HG03108 (cell line): ENCODE measurements around the gene SCN9A.
A peak's percentile ranks its signal among the peaks of the same experiment; 100 is the strongest.

Experiments used
- ATAC-seq: cut with Tn5 transposase; IDR thresholded peaks from one replicate; pipeline ENCODE4 v1.9.1; 2021; ENCODE audit warnings: moderate library complexity; ENCODE audit not compliant: unreplicated experiment

The SCN9A gene

DNA sequence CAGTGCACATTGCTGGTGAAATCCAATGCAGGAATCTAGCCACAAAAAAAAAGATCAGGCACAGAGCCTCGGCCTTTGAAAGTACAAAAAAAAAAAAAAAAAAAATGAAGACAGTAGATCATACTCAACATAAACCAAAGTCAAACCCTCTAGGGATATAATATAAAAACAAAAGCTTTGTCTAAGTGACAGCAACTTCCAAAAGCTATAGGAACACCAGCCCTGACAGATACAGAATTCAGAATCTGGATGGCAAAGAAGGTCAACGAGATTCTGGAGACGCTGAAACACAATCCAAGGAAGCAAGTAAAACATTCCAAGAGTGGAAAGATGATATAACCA, 194.0 kb downstream of the SCN9A start:
- ATAC-seq = no peak

DNA sequence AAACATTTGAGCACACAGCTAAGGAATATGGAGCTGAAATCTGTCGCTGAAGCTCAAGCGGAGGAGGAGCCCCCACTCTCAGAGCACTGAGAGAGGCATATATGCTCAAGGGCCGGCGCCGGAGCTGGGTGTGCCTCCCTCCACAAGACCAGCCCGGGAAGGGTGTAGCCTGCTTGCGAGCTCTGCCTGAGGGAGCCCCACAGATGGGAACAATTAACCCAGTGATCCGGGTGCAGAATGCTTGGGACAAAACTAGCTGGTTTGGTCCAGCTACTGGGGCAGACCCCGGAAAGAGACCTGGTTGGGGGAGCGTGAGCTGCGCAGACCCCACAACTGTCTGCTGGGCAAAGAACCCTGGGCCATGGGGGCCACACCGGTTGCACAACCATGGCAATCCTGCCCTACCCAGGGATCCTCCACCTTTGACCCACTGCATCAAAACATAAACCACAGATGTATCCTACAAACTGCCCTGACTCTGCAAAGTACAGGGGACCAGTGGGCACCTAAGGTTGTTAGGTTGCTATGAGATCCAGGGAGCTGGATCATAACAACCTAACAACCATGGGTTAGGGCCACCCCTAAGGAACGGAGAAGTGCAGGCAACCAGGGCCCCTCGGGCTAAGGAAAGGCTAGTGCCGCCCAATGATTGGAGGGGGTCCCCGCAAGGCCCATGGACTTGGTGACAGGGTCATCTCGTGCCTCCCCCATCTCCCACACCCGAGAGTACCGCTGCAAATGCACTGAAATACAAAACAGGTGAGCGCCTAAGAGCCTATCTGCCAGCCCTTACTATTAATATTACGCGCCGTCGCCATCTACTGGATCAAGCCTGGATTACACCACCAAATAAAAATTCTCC, 194.6 kb downstream of the SCN9A start:
- peak; percentile 81 for ATAC-seq

DNA sequence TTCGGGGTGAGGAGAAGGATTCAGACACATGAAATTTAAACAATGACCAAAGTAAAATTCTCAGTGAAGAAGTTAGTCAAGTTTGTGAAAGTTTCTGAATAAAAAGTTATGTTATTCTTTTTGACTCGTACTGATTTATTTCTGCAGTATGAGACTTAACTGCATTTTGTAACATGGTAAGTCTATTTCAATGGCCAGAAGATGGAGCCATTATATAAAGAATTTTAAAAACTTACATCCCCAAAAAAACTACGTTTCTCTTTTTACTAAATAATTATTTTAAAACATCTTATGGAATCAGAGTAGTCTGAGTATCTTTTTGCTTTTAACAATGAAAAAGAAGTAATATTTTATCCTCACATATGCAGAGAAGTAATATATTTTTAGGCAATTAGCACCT, 196.5 kb downstream of the SCN9A start:
- ATAC-seq = no peak

DNA sequence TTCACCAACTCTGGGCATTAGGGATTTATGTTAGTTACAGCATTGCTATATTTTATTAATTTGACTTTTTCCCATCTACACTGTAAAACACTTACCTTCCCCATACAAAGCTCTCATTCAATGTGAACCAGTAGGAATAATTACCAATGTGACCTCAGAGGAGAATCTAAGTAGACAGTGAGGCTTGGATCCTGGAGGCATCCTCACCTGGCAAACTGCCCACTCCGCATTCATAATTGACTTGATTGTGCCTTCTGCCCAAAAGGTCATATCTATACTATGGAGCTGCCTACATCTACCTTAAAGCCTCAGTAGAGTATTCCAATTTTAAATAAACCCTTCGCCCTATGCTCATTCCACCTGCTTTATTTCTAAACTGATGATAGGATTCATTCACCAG, 202.5 kb downstream of the SCN9A start:
- no peak for ATAC-seq

DNA sequence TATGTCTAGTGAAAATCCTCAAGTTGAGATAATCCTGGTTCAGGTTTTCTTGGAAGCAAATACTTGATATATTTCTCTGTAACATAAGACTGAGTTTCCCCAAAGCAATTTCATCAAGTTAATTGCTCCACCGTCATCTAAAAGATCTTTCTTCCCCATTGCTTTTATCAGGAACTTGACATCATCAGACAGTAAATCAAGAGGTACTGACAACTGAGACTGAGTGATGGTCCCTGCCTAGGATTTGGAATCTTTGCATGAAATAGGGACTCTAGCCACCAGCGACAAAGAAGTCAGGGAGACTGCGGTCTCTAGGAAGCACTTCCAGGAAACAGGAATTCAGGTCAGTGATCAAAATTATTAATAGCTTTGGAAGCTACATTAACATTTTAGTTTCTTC, 204.5 kb downstream of the SCN9A start:
- no peak for ATAC-seq

DNA sequence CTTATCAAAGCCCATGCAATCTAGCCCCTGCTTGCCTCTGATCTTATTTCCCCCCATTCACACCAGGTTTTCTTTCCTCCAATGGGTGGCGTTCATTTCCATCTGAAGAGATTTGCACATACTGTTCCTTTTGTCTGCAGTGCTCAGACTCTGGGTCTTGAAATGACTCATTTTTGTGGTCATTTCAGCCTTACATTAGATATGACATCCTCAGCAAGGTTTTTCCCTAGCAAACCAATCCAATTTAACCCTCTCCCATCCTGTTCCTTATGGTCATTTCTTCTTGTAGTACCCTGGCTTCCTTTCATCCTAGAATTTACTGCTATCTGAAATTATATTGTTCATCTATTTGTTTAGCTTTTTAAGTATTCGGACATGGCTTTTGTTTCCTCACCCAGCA, 205.4 kb downstream of the SCN9A start:
- no peak for ATAC-seq

DNA sequence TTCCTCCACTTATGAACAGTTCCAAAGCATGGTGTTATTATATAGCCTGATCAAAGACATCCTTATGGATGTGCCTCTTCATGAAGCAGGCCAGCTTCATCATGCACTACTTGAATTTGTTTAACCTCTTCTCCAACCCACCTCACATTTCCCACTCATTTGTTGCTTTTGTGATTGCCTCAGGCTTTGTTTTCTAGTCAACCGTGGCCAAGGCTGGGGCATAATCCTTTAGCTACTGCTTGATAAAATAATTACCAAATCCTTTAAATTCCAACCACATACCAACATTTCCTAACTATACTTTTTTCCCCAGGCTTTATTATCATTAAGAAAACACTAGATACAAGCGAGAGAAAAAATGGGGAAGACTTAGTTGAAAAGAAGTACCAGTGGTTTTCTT, 208.3 kb downstream of the SCN9A start:
- no peak for ATAC-seq

DNA sequence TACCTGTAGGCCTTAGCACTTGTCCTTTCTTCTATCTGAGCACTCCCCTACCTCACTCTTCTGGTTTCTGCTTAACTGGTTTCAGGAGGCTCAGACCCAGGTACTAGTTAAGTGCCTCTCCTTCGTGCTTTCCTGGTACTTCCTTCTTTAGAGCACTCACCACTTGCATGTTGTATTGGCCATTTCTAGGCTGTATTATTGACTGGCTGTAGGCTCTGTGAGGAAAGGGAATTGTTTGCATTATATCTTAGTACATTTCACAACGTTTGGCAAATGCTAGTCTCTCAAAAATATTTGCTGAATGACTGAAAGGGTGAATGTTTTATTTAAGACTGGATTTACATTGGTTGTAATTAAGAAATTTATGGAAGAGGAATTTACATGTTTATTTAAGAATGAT, 212.0 kb downstream of the SCN9A start:
- ATAC-seq = no peak

DNA sequence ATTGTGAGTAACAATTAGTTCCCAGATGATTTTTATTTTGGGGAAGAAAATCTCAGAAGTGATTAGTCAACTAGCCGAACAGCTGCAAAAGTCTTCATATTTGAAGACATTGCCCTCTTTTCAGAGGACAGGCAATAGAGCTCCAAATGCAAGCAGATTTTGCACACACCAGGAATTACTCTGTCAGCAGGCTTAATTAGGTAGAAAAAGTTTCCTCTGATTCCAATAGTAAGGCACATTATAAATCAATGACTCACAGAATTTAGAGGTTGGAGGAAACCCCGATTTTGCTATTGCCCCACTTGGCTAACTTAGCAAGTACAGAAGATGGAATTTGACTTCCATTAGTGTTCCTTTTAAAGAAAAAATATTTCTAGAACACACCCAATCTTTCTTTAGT, 217.2 kb downstream of the SCN9A start:
- ATAC-seq = no peak

DNA sequence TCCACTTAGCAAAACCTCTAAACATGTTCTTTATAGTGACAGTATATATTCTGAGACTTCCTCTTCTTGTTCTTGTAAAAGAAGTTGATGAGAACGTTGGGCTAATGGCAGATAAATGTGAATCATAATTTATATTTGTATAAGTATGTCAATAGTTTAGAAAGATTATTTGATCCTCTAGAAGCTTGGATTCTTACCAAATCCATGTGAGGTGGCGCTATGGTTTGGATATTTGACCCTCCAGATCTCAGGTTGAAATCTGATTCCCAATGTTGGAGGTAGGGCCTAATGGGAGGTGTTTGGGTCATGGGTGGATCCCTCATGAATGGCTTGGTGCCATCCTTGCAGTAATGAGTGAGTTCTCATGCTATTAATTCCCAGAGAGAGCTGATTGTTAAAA, 218.2 kb downstream of the SCN9A start:
- no peak for ATAC-seq

DNA sequence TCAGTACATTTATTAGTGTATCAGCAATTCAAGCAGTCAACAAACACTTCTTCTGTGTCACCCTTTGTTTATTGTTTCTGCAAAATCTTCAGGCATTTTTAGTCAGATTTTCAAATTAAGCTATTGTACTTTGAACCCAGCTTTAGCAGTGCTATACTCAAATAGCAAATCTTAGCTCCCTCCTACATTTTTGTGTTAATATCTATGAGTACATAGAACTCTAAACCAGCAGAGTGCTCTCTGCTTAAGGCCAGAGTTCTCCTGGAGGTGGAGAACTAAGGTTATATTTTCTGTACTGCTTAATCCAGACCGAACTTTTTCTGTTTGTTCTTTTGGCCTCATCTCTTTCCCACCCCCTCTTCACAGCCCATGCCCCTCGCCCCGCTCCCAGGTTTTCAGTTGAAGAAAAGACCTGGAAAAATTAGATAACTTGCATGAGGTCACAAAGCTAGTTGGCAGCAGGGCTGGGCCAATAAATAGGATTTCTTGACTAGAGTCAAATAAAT, 218.7 kb downstream of the SCN9A start:
- no peak for ATAC-seq

DNA sequence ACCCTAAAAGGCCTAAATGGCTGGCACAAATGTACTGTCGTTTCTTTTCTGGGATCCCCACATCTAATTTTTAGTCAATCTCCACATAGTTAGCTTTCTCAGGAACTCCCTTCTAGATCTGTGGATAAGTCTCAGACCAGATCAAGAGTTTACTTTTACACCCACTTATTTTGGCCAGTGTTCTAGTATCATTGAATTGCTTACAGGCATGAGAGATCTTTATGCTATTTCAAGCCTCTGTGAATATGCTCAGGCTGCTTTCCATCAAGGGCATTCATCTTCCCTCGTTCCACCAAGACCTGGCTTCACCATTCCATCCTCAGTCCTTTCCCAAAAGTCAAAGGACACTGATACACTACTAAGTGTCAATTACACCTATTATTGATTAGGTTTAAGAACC, 220.2 kb downstream of the SCN9A start:
- ATAC-seq = no peak

DNA sequence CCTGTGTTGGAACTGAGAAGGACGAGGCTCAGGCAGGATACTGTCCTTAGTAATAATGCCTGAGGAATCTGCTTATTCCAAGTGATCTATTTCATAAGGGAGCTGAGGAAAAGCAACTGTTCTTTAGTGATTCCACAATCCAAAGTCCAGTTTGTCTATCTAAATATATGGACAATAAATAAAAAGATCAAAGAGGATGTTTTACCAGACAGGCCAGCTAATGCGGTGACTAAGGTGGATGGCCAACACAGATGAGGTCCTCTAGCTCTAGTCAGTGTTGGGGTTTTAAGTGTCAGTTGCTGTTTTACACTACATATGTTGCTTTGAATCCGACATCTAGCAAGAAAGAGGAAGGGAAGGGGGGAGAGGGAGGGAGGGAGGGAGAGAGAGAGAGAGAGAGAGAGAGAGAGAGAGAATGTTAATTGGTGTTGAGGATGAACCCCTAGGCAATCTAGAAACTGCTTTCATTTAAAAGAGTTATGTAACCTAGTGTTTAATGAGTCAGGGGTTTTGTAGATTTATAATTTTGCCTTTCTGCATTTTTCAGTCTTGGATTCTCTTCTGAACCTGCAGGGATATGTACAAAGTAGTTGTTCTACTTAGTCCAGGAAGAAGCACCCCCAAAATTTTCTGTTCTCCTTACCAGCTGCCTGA, 220.9 kb downstream of the SCN9A start:
- ATAC-seq = no peak

DNA sequence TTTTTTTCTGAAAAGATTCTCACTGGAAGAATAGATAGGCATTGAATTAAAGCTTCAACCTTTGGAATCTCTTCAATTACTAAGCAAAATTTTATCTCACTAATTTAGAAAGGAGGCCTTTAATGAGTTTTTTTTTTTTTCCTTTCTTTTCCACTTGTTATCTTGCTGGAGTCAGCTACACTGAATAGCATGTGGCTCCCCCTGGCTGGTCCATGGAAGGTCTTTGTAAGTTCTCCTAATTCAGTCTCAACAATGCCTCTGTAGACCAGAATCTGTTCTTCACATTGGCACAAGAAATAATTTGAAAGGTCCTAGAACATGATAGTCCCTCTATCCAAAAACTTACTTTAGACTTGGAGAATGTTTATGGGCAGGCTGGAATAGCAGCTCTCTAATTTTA, 223.7 kb downstream of the SCN9A start:
- ATAC-seq = no peak

DNA sequence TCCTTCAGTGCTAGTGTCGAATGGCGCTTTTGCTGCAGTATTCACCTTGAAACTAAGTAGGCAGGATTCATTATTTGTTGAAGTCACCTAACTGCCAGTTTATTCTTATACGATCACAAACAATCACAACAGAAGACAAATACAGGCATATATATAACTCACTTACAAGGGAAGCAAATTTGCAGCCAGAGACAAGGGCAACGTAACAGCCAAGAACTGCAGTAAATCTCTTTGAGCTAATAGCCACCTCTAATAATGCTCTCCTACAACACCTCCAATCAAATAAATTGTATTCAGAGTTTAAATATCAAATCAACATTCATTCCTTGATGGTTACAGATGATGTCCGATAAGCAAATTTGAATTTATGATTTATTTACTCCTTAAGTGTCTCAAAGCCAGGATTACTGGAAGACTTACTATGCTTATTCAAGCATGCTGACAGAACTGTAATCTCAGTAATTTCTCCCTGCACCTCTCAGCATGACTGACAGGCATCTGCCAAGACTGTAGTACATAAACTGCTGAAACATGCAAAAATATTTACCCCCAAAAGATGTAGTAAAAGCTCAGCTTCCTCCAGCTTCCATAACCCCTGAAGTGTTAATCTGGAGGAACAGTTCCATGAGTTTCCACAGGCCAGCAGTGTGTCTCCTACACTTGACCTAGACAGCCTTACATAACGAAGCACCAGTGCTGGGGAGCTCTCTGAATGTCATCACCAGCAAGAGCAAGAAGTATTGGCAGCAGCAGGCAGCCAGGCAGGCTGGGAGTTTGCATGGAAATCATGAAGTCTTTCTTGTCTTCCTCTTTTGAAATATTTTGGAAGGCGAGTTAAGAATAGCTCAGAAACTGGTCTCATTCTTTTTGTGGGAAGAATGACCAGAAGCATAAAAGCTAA, 227.0 kb downstream of the SCN9A start:
- no peak for ATAC-seq

DNA sequence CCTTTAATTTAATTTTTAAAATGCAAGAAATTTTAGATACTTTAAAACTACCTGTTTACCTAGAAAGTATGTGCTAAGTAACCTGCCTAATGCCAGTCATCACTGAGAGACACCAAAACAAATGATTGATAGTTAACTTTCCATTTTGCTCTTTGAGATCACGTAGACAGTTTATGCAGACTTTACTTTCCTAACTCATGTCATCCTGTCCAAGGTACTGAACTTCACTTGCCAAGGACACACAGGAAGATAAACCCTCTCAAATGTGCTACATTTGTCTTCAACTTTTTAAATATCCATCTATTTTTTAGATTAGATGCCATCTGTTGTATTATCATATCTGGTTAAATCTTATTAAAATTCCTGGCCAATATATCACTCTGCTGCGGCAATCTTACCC, 227.9 kb downstream of the SCN9A start:
- ATAC-seq = no peak
